PC-3 (cell line): ENCODE data around the gene DNAH10.

Source experiments
- EZH2 ChIP-seq: fragments of 300-600 bp; sonication (generic); IDR thresholded peaks from one replicate; pipeline ENCODE4 v1.6.1; 2017; ENCODE audit warnings: antibody characterized with exemption, mild to moderate bottlenecking, low read length; ENCODE audit not compliant: unreplicated experiment
- TF ChIP-seq, protein P1 (sequence below): fragments of 300-600 bp; sonication (generic); conservative IDR thresholded peaks from 2 replicates; pipeline ENCODE4 v1.5.1; 2017; ENCODE audit warnings: antibody characterized with exemption, low read depth, mild to moderate bottlenecking, low read length

DNA sequence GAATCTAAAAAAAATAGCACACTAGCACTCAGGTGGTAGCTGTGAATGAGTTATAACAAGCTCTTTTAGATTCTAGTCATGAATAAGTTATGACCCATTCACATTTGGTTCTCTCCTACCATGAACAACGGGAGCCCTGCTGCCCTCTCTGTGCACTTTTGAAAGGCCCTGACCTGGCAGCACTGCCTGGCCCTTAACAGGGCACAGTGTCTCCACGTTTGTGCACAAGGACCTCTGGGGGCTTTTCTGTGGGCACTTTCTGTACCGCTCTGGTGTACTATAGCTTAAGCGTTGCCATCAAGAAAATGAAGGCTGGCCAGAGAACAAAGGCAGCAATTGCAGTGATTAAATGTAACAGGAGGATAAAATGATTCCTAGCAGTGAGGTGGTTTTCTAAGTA is 189.4 kb downstream of the DNAH10 start:
- TF ChIP-seq EZH2, result no peak
- TF ChIP-seq, protein P1, sequence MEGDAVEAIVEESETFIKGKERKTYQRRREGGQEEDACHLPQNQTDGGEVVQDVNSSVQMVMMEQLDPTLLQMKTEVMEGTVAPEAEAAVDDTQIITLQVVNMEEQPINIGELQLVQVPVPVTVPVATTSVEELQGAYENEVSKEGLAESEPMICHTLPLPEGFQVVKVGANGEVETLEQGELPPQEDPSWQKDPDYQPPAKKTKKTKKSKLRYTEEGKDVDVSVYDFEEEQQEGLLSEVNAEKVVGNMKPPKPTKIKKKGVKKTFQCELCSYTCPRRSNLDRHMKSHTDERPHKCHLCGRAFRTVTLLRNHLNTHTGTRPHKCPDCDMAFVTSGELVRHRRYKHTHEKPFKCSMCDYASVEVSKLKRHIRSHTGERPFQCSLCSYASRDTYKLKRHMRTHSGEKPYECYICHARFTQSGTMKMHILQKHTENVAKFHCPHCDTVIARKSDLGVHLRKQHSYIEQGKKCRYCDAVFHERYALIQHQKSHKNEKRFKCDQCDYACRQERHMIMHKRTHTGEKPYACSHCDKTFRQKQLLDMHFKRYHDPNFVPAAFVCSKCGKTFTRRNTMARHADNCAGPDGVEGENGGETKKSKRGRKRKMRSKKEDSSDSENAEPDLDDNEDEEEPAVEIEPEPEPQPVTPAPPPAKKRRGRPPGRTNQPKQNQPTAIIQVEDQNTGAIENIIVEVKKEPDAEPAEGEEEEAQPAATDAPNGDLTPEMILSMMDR, result no peak
